H1 (cell line): ENCODE data around the gene GALNTL6. TPM values are rescaled to one million over a fixed set of nuclear protein-coding genes. Genes with fewer than 3 reads are reported as not detected.
A peak's percentile ranks its signal among the peaks of the same experiment; 100 is the strongest.

Experiments
- CTCF ChIA-PET: fragments of 300-600 bp; sonication (Branson Sonifier 250); formaldehyde crosslinking; loops from one replicate; lab custom pipeline; 2021; ENCODE audit not compliant: partially characterized antibody; lab: Charles Lee
- POLR2A ChIA-PET: fragments of 300-600 bp; sonication (Branson Sonifier 250); formaldehyde crosslinking; loops from one replicate; lab custom pipeline; 2021; ENCODE audit warnings: inconsistent platforms; ENCODE audit not compliant: partially characterized antibody; lab: Charles Lee
- DNase-seq, 2 experiments: peaks; one replicate each; pipeline versions ENCODE4 v3.0.0 to v3.0.0-alpha.2; 2010 to 2022; ENCODE audit warnings: low spot score in 2 of 2, low read depth in 1 of 2, mixed read lengths in 1 of 2
- FAIRE-seq: peaks from 2 replicates; lab custom pipeline; 2011; peaks lifted over from hg19 to GRCh38; lab: Jason Lieb, UNC
- H2AFZ ChIP-seq: 2 replicates; pipeline ENCODE4 v1.8.1; 2012; ENCODE audit warnings: low read length, inconsistent platforms
- H2AK5ac ChIP-seq: 2 replicates; pipeline ENCODE4 v1.6.1; 2013; ENCODE audit warnings: low read depth, low read length
- H2BK120ac ChIP-seq: replicated peaks from 2 replicates; pipeline ENCODE3; 2013; ENCODE audit warnings: low read depth, low read length, inconsistent platforms
- H2BK12ac ChIP-seq: 2 replicates; pipeline ENCODE4 v1.6.1; 2013; ENCODE audit warnings: low read depth, low read length
- H2BK15ac ChIP-seq: 2 replicates; pipeline ENCODE4 v1.6.1; 2013; ENCODE audit warnings: low read length
- H2BK20ac ChIP-seq: 2 replicates; pipeline ENCODE4 v1.6.1; 2013; ENCODE audit warnings: low read length
- H2BK5ac ChIP-seq: 2 replicates; pipeline ENCODE4 v1.6.1; 2013; ENCODE audit warnings: low read depth, low read length
- H3K14ac ChIP-seq: 2 replicates; pipeline ENCODE4 v1.6.1; 2013; ENCODE audit warnings: inconsistent platforms; ENCODE audit not compliant: insufficient read length
- H3K18ac ChIP-seq: 2 replicates; pipeline ENCODE4 v1.6.1; 2013; ENCODE audit warnings: low read length; ENCODE audit errors: extremely low read depth
- H3K23ac ChIP-seq: 2 replicates; pipeline ENCODE4 v1.6.1; 2013; ENCODE audit warnings: inconsistent platforms; ENCODE audit not compliant: insufficient read length
- H3K23me2 ChIP-seq: 2 replicates; pipeline ENCODE4 v1.6.1; 2013; ENCODE audit warnings: low read depth, low read length
- H3K27ac ChIP-seq: 2 replicates; pipeline ENCODE4 v1.6.1; 2011; ENCODE audit warnings: low read depth, low read length, inconsistent platforms
- H3K27me3 ChIP-seq, 4 experiments: replicated peaks in 1 of 4; 1 replicate in 1 of 4; 2 replicates in 3 of 4; pipeline versions ENCODE4 v1.6.1 to v1.8.1; 2011 to 2013; ENCODE audit warnings: low read length in 3 of 4, mild to moderate bottlenecking in 3 of 4, inconsistent platforms in 2 of 4, mixed read lengths in 2 of 4, moderate library complexity in 1 of 4; ENCODE audit not compliant: control insufficient read depth in 3 of 4, insufficient read depth in 3 of 4; ENCODE audit errors: extremely low read depth in 1 of 4
- H3K36me3 ChIP-seq, 4 experiments: 2 replicates each; pipeline versions ENCODE4 v1.6.1 to v1.8.1; 2011 to 2013; ENCODE audit warnings: mild to moderate bottlenecking in 4 of 4, low read length in 3 of 4, moderate library complexity in 2 of 4, control low read depth in 1 of 4, inconsistent platforms in 1 of 4; ENCODE audit not compliant: insufficient read depth in 4 of 4, control insufficient read depth in 2 of 4
- H3K4ac ChIP-seq: replicated peaks from 2 replicates; pipeline ENCODE3; 2013; ENCODE audit warnings: low read length, low read depth, mixed read lengths, inconsistent platforms; ENCODE audit not compliant: insufficient read length
- H3K4me1 ChIP-seq, 4 experiments: replicated peaks in 1 of 4; 1 replicate in 1 of 4; 2 replicates in 3 of 4; pipeline versions ENCODE4 v1.6.1 to v1.8.1; 2011 to 2013; ENCODE audit warnings: low read length in 3 of 4, inconsistent platforms in 2 of 4, mixed read lengths in 1 of 4; ENCODE audit not compliant: insufficient read depth in 4 of 4, control insufficient read depth in 3 of 4
- H3K4me2 ChIP-seq, 2 experiments: 2 replicates each; pipeline versions ENCODE4 v1.6.1 to v1.8.1; 2011 to 2013; ENCODE audit warnings: low read depth in 2 of 2, low read length in 2 of 2, control low read depth in 1 of 2, inconsistent platforms in 1 of 2, mild to moderate bottlenecking in 1 of 2; ENCODE audit not compliant: insufficient read depth in 1 of 2
- H3K4me3 ChIP-seq, 4 experiments: fragments of 200-600, 300-600 bp in 1 of 4; sonication (generic), shearing (Covaris generic), sonication (Bioruptor Twin) in 1 of 4; 2 replicates each; pipeline versions ENCODE4 v1.5.1 to v1.8.1; 2011 to 2016; ENCODE audit warnings: low read length in 4 of 4, low read depth in 3 of 4, control low read depth in 2 of 4, inconsistent platforms in 2 of 4, mild to moderate bottlenecking in 2 of 4, mixed read lengths in 1 of 4, moderate library complexity in 1 of 4; ENCODE audit not compliant: insufficient read depth in 2 of 4; ENCODE audit errors: extremely low read depth in 1 of 4
- H3K56ac ChIP-seq: replicated peaks from 2 replicates; pipeline ENCODE3; 2013; ENCODE audit warnings: low read depth, mild to moderate bottlenecking, mixed read lengths, low read length, inconsistent platforms; ENCODE audit not compliant: insufficient read length
- H3K79me1 ChIP-seq: 2 replicates; pipeline ENCODE4 v1.6.1; 2013; ENCODE audit warnings: low read depth, low read length, control low read depth
- H3K79me2 ChIP-seq, 2 experiments: 2 replicates each; pipeline versions ENCODE4 v1.6.1 to v1.8.1; 2012 to 2013; ENCODE audit warnings: low read length in 2 of 2, mild to moderate bottlenecking in 2 of 2, inconsistent platforms in 1 of 2; ENCODE audit not compliant: insufficient read depth in 2 of 2, control insufficient read depth in 1 of 2
- H3K9ac ChIP-seq, 4 experiments: replicated peaks in 1 of 4; 1 replicate in 1 of 4; 2 replicates in 3 of 4; pipeline versions ENCODE4 v1.6.1 to v1.8.1; 2011 to 2013; ENCODE audit warnings: low read depth in 3 of 4, low read length in 3 of 4, control low read depth in 2 of 4, mild to moderate bottlenecking in 2 of 4, moderate library complexity in 2 of 4, inconsistent platforms in 1 of 4; ENCODE audit errors: extremely low read depth in 1 of 4
- H3K9me3 ChIP-seq, 2 experiments: 2 replicates each; pipeline versions ENCODE4 v1.6.1 to v1.8.1; 2012 to 2013; ENCODE audit warnings: mild to moderate bottlenecking in 2 of 2, moderate library complexity in 2 of 2, control low read depth in 1 of 2, inconsistent platforms in 1 of 2, low read depth in 1 of 2, low read length in 1 of 2, mixed read lengths in 1 of 2; ENCODE audit not compliant: insufficient read depth in 2 of 2
- H4K20me1 ChIP-seq, 2 experiments: replicated peaks in 1 of 2; 2 replicates each; pipeline versions ENCODE3 to v1.8.1; 2011 to 2013; ENCODE audit warnings: inconsistent platforms in 2 of 2, low read length in 2 of 2, mild to moderate bottlenecking in 1 of 2; ENCODE audit not compliant: insufficient read depth in 2 of 2, control insufficient read depth in 1 of 2
- H4K5ac ChIP-seq: 2 replicates; pipeline ENCODE4 v1.6.1; 2013; ENCODE audit warnings: low read length, low read depth, mixed read lengths, inconsistent platforms; ENCODE audit not compliant: insufficient read length
- H4K8ac ChIP-seq: 2 replicates; pipeline ENCODE4 v1.8.0; 2013; ENCODE audit warnings: mild to moderate bottlenecking, moderate library complexity, low read length, inconsistent platforms; ENCODE audit not compliant: insufficient read depth; ENCODE audit errors: extremely low read depth
- H4K91ac ChIP-seq: replicated peaks from 2 replicates; pipeline ENCODE3; 2013; ENCODE audit warnings: low read length, mixed read lengths, inconsistent platforms; ENCODE audit not compliant: insufficient read length
- BCL11A ChIP-seq, 2 experiments: IDR thresholded peaks; one replicate each; pipeline ENCODE4 v1.6.1; 2011; ENCODE audit warnings: low read depth in 2 of 2, low read length in 2 of 2, mild to moderate bottlenecking in 2 of 2
- CBX8 ChIP-seq: fragments of 300-800, 300-1000 bp; sonication (generic); IDR thresholded peaks from 2 replicates; pipeline ENCODE4 v1.7.1; 2016; ENCODE audit warnings: low read depth, low read length, borderline replicate concordance
- HDAC6 ChIP-seq: IDR thresholded peaks from one replicate; pipeline ENCODE4 v1.7.1; 2012; ENCODE audit warnings: low read depth, mild to moderate bottlenecking, inconsistent platforms, low read length, moderate library complexity
- KDM5A ChIP-seq: fragments of 200-600 bp; IDR thresholded peaks from 2 replicates; pipeline ENCODE4 v1.7.1; 2012; ENCODE audit warnings: mild to moderate bottlenecking, low read length, inconsistent platforms, mixed read lengths
- RAD21 ChIP-seq, 2 experiments: IDR thresholded peaks in 1 of 2; conservative IDR thresholded peaks in 1 of 2; 2 replicates each; pipeline ENCODE4 v1.6.1; 2011; ENCODE audit warnings: low read depth in 2 of 2, low read length in 2 of 2, improper control_type of control experiment in 1 of 2, inconsistent platforms in 1 of 2, mild to moderate bottlenecking in 1 of 2, moderate library complexity in 1 of 2
- RNF2 ChIP-seq: fragments of 200-900, 300-1000 bp; sonication (generic); IDR thresholded peaks from 2 replicates; pipeline ENCODE4 v1.7.1; 2016; ENCODE audit warnings: borderline replicate concordance, low read depth, mild to moderate bottlenecking, antibody characterized with exemption, low read length; ENCODE audit not compliant: poor library complexity, severe bottlenecking; ENCODE audit errors: missing control alignments
- WGBS, 2 experiments: shearing (Covaris generic) in 1 of 2; methylation state at CpG; one replicate each; pipeline versions ENCODE4 v1.1.6 to v1.1.7; 2013 to 2015; ENCODE audit warnings: low lambda C conversion rate in 2 of 2, mixed read lengths in 2 of 2, inconsistent platforms in 1 of 2, low coverage in 1 of 2, missing lambda C conversion rate in 1 of 2; ENCODE audit not compliant: insufficient replicate concordance in 2 of 2, insufficient coverage in 1 of 2, insufficient read length in 1 of 2; ENCODE audit errors: extremely low coverage in 1 of 2, missing lambda C conversion rate in 1 of 2; 5-methylcytosine and 5-hydroxymethylcytosine counted together
- polyA plus RNA-seq, 7 experiments: library from polyadenylated mRNA; depleted of rRNA in 3 of 7; stranded (reverse) in 5 of 7; unstranded in 2 of 7; fragments of >200 nt in 5 of 7; fragments of 200-250 nt in 2 of 7; gene quantifications; 1 replicate in 5 of 7; 2 replicates in 1 of 7; 4 replicates in 1 of 7; pipeline versions ENCODE4 v1.2.1 to v1.2.3, GENCODE V29; 2011 to 2013; ENCODE audit warnings: missing spikeins in 2 of 7, mixed read lengths in 2 of 7
- total RNA-seq: library from RNA; stranded (reverse); fragmentation: NEBNext Ultra II Directional; extraction: Animal tissue kit (Norgen Biotek cat#: 25700); gene quantifications from 2 replicates; pipeline ENCODE4 v1.2.1, GENCODE V29; 2021

The GALNTL6 gene
- total and polyA plus RNA-seq, 2 of the 8 experiments (the other 6 are each of a cell fraction or from before 2014, with no cell fraction given) = 0.03 to 0.32 TPM

DNA sequence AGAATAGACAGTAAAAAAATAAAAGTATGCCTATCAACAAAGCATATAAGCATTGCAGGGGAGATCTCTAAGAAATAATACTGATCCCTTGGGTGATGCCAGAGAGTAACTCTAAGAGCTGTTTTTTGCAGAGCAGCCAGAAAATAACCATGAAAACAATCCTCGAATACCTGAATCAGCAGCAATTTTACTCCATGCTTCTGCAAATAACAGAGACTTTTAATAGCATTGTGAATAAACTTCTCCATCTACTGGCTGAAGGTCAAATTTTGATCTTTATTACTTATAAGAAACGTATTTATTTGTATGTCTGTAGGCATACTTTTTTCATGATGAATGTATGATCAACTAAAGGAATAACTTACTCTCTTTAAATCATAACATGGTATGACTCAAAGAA lies 334.5 kb downstream of the GALNTL6 start:
- Histone ChIP-seq H3K23ac (no peak overlapping the region), H3K27me3 (peaks cover 0 to under 1% (median 0%) of the 10 kb centered on the region in 4 experiments; a peak in 1 of 7 replicates), H4K91ac (no peak overlapping the region), H2BK5ac (no peak overlapping the region), H2AFZ (no peak overlapping the region), H3K56ac (no peak overlapping the region), H2AK5ac (no peak overlapping the region), H3K18ac (no peak overlapping the region), H3K4ac (no peak overlapping the region), H3K9ac (no peak overlapping the region), H4K8ac (no peak overlapping the region), H3K79me1 (no peaks in the 10 kb centered on the region), H3K36me3 (no peaks in the 10 kb centered on the region), H3K4me2 (no peak overlapping the region), H2BK15ac (no peak overlapping the region), H3K79me2 (no peaks in the 10 kb centered on the region), H3K14ac (no peak overlapping the region), H3K4me3 (no peak overlapping the region), H3K23me2 (no peaks in the 10 kb centered on the region), H2BK120ac (no peak overlapping the region), H3K9me3 (no peaks in the 10 kb centered on the region), H3K27ac (no peak overlapping the region), H3K4me1 (no peaks in the 10 kb centered on the region), H4K5ac (no peak overlapping the region), H4K20me1 (no peaks in the 10 kb centered on the region), H2BK12ac (no peak overlapping the region), H2BK20ac (no peak overlapping the region)
- 85% methylated on average over 2 of the region's 2 CpGs; no CpG with 5 or more reads in 1 of the 2 experiments for WGBS, 2 experiments
- ChIA-PET POLR2A (no interaction called here), CTCF (no interaction called here)
- no peak for DNase-seq
- no peak for FAIRE-seq
- TF ChIP-seq BCL11A (IDR thresholded peaks at IDR 0.05; ENCODE audit: low read depth in 2 of 2, low read length in 2 of 2) = no peak
- TF ChIP-seq HDAC6 = no peak
- peak in 1 of 2 experiments; percentile 12; a peak in 1 of 4 replicates for TF ChIP-seq RAD21 (IDR thresholded peaks at IDR 0.05 in 1 of 2, conservative IDR thresholded peaks at IDR 0.05 in 1 of 2; ENCODE audit: low read depth in 2 of 2, low read length in 2 of 2)
- TF ChIP-seq KDM5A = no peak
- TF ChIP-seq CBX8 = no peak
- TF ChIP-seq RNF2 = no peak
